ENCODE measurements around the gene GNG7. TPM values are rescaled to one million over a fixed set of nuclear protein-coding genes. Genes with fewer than 3 reads are reported as not detected.

Gene GNG7
- total RNA-seq, 1 donor: 0.45 TPM

GRCh38 chr19:2604747-2605329 lies 97.7 kb downstream of the GNG7 start:
- no peak for DNase-seq (ENCODE audit: low read depth)
- H3K4me3 ChIP-seq (ENCODE audit: low read depth, low read length): no peak overlapping the region
- TF ChIP-seq CTCF (IDR thresholded peaks at IDR 0.05; ENCODE audit: insufficient read depth, low read length): no peak

GRCh38 chr19:2603334-2603733 lies 99.2 kb downstream of the GNG7 start:
- peak; percentile 82 for DNase-seq (ENCODE audit: low read depth)
- no peak for TF ChIP-seq CTCF (IDR thresholded peaks at IDR 0.05; ENCODE audit: insufficient read depth, low read length)
- peak overlapping the region; percentile 31 for H3K4me3 ChIP-seq (ENCODE audit: low read depth, low read length)

- peak overlapping the region; percentile 22 for H3K4me3 ChIP-seq (ENCODE audit: low read depth, low read length)
- peak; percentile 98 for DNase-seq (ENCODE audit: low read depth)
These were observed 99.9 kb downstream of the GNG7 start for GRCh38 chr19:2602391-2603181.

GRCh38 chr19:2600914-2601870 lies 101.3 kb downstream of the GNG7 start:
- no peak overlapping the region for H3K4me3 ChIP-seq (ENCODE audit: low read depth, low read length)
- no peak for DNase-seq (ENCODE audit: low read depth)
- TF ChIP-seq CTCF (IDR thresholded peaks at IDR 0.05; ENCODE audit: insufficient read depth, low read length): no peak

More at GRCh38 chr19:2602391-2603181, 99.9 kb downstream of the GNG7 start:
- peak; percentile 27 for TF ChIP-seq CTCF (IDR thresholded peaks at IDR 0.05; ENCODE audit: insufficient read depth, low read length)

GRCh38 chr19:2594319-2594718 lies 108.2 kb downstream of the GNG7 start:
- H3K4me3 ChIP-seq (ENCODE audit: low read depth, low read length): no peak overlapping the region
- no peak for TF ChIP-seq CTCF (IDR thresholded peaks at IDR 0.05; ENCODE audit: insufficient read depth, low read length)
- DNase-seq (ENCODE audit: low read depth): no peak

- no peak overlapping the region for H3K4me3 ChIP-seq (ENCODE audit: low read depth, low read length)
- no peak for DNase-seq (ENCODE audit: low read depth)
- no peak for TF ChIP-seq CTCF (IDR thresholded peaks at IDR 0.05; ENCODE audit: insufficient read depth, low read length)
These were observed 109.7 kb downstream of the GNG7 start for GRCh38 chr19:2592824-2593223.

All from fibroblast of the aortic adventitia (primary cell).